ENCODE data around the gene TPRG1L. TPM values are rescaled to one million over a fixed set of nuclear protein-coding genes. Genes with fewer than 3 reads are reported as not detected.

The TPRG1L gene
- total and polyA plus RNA-seq, 4 donors = 24.1 to 46.6 (median 32.9) TPM

GRCh38 chr1:3609016-3609768, 15.6 kb upstream of the TPRG1L start:
- no peak for TF ChIP-seq CTCF (IDR thresholded peaks at IDR 0.05; ENCODE audit: control extremely low read depth, extremely low read depth)
- H3K9ac ChIP-seq (ENCODE audit: insufficient read depth in 1 of 2, low read length in 2 of 2) = no peak overlapping the region
- peaks cover 0 to 54% (median 22%) of the 10 kb centered on the region in 5 donors for H3K4me1 ChIP-seq (ENCODE audit: control insufficient read depth in 5 of 5, insufficient read depth in 5 of 5, low read length in 5 of 5)
- H3K27ac ChIP-seq (ENCODE audit: low read depth in 1 of 2, low read length in 1 of 2) = no peak overlapping the region
- ATAC-seq (ENCODE audit: insufficient read depth, low FRiP score) (no peak), DNase-seq (peak in 1 of 3 donors; percentile 33)
- H3K4me3 ChIP-seq = no peak overlapping the region
- 51 to 64% methylated on average over 22 of the region's 22 CpGs for WGBS, 2 donors
- peaks cover 0 to 9% (median 4%) of the 10 kb centered on the region in 4 donors for H3K36me3 ChIP-seq (ENCODE audit: control insufficient read depth in 4 of 4, insufficient read depth in 4 of 4, low read length in 4 of 4)
- no peaks in the 10 kb centered on the region for H3K9me3 ChIP-seq (ENCODE audit: control insufficient read depth in 4 of 4, insufficient read depth in 3 of 4, low read length in 3 of 4)
- no peaks in the 10 kb centered on the region for H3K27me3 ChIP-seq (ENCODE audit: control insufficient read depth in 3 of 3, insufficient read depth in 3 of 3, low read length in 2 of 3)

GRCh38 chr1:3609769-3610526, 14.9 kb upstream of the TPRG1L start:
- Histone ChIP-seq H3K9me3 (ENCODE audit: control insufficient read depth in 4 of 4, insufficient read depth in 3 of 4, low read length in 3 of 4) (no peaks in the 10 kb centered on the region), H3K36me3 (ENCODE audit: control insufficient read depth in 4 of 4, insufficient read depth in 4 of 4, low read length in 4 of 4) (peaks cover 0 to 9% (median 4%) of the 10 kb centered on the region in 4 donors), H3K4me3 (no peak overlapping the region), H3K27ac (ENCODE audit: low read depth in 1 of 2, low read length in 1 of 2) (no peak overlapping the region), H3K4me1 (ENCODE audit: control insufficient read depth in 5 of 5, insufficient read depth in 5 of 5, low read length in 5 of 5) (peaks cover 0 to 60% (median 25%) of the 10 kb centered on the region in 5 donors), H3K27me3 (ENCODE audit: control insufficient read depth in 3 of 3, insufficient read depth in 3 of 3, low read length in 2 of 3) (no peaks in the 10 kb centered on the region), H3K9ac (ENCODE audit: insufficient read depth in 1 of 2, low read length in 2 of 2) (no peak overlapping the region)
- DNase-seq = peak in 2 of 3 donors; percentile 42 to 53
- no peak for TF ChIP-seq CTCF (IDR thresholded peaks at IDR 0.05; ENCODE audit: control extremely low read depth, extremely low read depth)
- 49 to 55% methylated on average over 24 of the region's 24 CpGs for WGBS, 2 donors
- no peak for ATAC-seq (ENCODE audit: insufficient read depth, low FRiP score)

- Histone ChIP-seq H3K9ac (ENCODE audit: insufficient read depth in 1 of 2, low read length in 2 of 2) (no peak overlapping the region), H3K27ac (ENCODE audit: low read depth in 1 of 2, low read length in 1 of 2) (peak overlapping the region in 1 of 2 donors; percentile 32), H3K9me3 (ENCODE audit: control insufficient read depth in 4 of 4, insufficient read depth in 3 of 4, low read length in 3 of 4) (no peaks in the 10 kb centered on the region), H3K4me3 (peak overlapping the region; percentile 41), H3K4me1 (ENCODE audit: control insufficient read depth in 5 of 5, insufficient read depth in 5 of 5, low read length in 5 of 5) (peaks cover 0 to 62% (median 18%) of the 10 kb centered on the region in 5 donors), H3K27me3 (ENCODE audit: control insufficient read depth in 3 of 3, insufficient read depth in 3 of 3, low read length in 2 of 3) (no peaks in the 10 kb centered on the region), H3K36me3 (ENCODE audit: control insufficient read depth in 4 of 4, insufficient read depth in 4 of 4, low read length in 4 of 4) (peaks cover 0 to 7% (median 1%) of the 10 kb centered on the region in 4 donors)
- WGBS, 2 donors = 2% methylated on average over 27 of the region's 27 CpGs
- no peak for TF ChIP-seq CTCF (IDR thresholded peaks at IDR 0.05; ENCODE audit: control extremely low read depth, extremely low read depth)
- DNase-seq (peak; percentile 92 to 98 (median 96)), ATAC-seq (ENCODE audit: insufficient read depth, low FRiP score) (no peak)
Observed at GRCh38 chr1:3610527-3611169, 14.2 kb upstream of the TPRG1L start.
